SK-N-SH (cell line): ENCODE data around the gene CUL7.

Experiments used
- SIN3A ChIP-seq: IDR thresholded peaks from 2 replicates; pipeline ENCODE4 v1.6.1; 2012; ENCODE audit warnings: low read depth, mild to moderate bottlenecking, low read length, moderate library complexity, borderline replicate concordance
- YY1 ChIP-seq: IDR thresholded peaks from 2 replicates; pipeline ENCODE4 v1.4.0; 2012; ENCODE audit warnings: low read depth, mild to moderate bottlenecking

DNA sequence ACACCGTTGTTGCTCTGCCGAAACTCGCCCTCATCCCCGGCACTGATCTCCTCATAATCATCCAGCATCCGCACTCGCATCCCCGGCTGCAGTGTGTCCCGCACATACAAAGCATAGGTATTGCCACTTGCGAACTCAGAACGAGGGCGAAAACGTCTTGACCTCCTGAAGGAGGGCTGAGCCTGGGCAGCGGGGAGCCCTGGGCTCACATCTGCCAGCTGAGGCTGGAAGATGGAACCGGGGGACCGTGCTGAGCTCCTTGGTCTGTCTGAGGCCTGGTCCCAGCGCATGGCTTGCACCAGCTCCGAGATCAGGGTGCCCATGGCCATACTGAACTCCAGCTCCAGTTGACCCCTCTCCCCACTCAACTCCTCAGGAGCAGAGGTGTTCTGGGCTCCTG, 2.7 kb downstream of the CUL7 start:
- TF ChIP-seq YY1 (no peak), SIN3A (no peak)
